HepG2 (cell line): ENCODE data around the gene NUP155. TPM values are rescaled to one million over a fixed set of nuclear protein-coding genes. Genes with fewer than 3 reads are reported as not detected.
A peak's percentile ranks its signal among the peaks of the same experiment; 100 is the strongest.

ENCODE experiments used
- ELF3 ChIP-seq: IDR thresholded peaks from 2 replicates; pipeline ENCODE4 v1.6.1; 2016; ENCODE audit warnings: missing genetic modification reagents, missing compliant biosample characterization
- GABPA ChIP-seq, 2 experiments: IDR thresholded peaks; 2 replicates each; pipeline ENCODE4 v1.6.1; 2011 to 2016; ENCODE audit warnings: low read depth in 2 of 2, low read length in 1 of 2, missing biosample characterization in 1 of 2, missing genetic modification characterization in 1 of 2
- HCFC1 ChIP-seq: fragments of 150-350 bp; IDR thresholded peaks from 2 replicates; pipeline ENCODE4 v1.6.1; 2014; ENCODE audit warnings: low read depth, low read length
- KDM6A ChIP-seq: IDR thresholded peaks from 2 replicates; pipeline ENCODE4 v1.6.1; 2016; ENCODE audit warnings: low read depth
- MIER2 ChIP-seq: IDR thresholded peaks from 2 replicates; pipeline ENCODE4 v1.6.1; 2016; ENCODE audit warnings: missing biosample characterization, missing genetic modification reagents
- ZNF317 ChIP-seq: sonication (generic); formaldehyde crosslinking; IDR thresholded peaks from 2 replicates; pipeline ENCODE4 v1.5.0; 2020; ENCODE audit warnings: mild to moderate bottlenecking, missing genetic modification reagents
- ZNF709 ChIP-seq: sonication (generic); formaldehyde crosslinking; IDR thresholded peaks from 2 replicates; pipeline ENCODE4 v1.5.0; 2020; ENCODE audit warnings: mild to moderate bottlenecking, missing genetic modification reagents
- polyA plus RNA-seq, 8 experiments: library from polyadenylated mRNA; depleted of rRNA in 3 of 8; stranded (reverse) in 7 of 8; unstranded in 1 of 8; fragments of >200 nt; fragmentation: Illumina TruSeq in 4 of 8; extraction: Trizol in 4 of 8; gene quantifications; 2 replicates each; pipeline versions ENCODE4 v1.2.1 to v1.2.3, GENCODE V29; 2011 to 2016; ENCODE audit warnings: low read depth in 4 of 8, missing spikeins in 1 of 8, mixed read lengths in 1 of 8; ENCODE audit not compliant: insufficient read depth in 1 of 8
- total RNA-seq, 5 experiments: library from RNA; depleted of rRNA; stranded (reverse); fragments of >200 nt; fragmentation: Illumina TruSeq; extraction: Trizol; gene quantifications; 2 replicates each; pipeline ENCODE4 v1.2.3, GENCODE V29; 2016; ENCODE audit warnings: low read depth in 1 of 5
- TF ChIP-seq, protein P1 (sequence below): IDR thresholded peaks from 2 replicates; pipeline ENCODE4 v1.6.1; 2016; ENCODE audit warnings: low read depth, missing genetic modification reagents, missing compliant biosample characterization
- TF ChIP-seq, protein P2 (sequence below): sonication (generic); formaldehyde crosslinking; IDR thresholded peaks from 2 replicates; pipeline ENCODE4 v1.4.0; 2020; ENCODE audit warnings: missing genetic modification reagents
- TF ChIP-seq, protein P3 (sequence below): sonication (generic); formaldehyde crosslinking; IDR thresholded peaks from 2 replicates; pipeline ENCODE4 v1.4.0; 2020; ENCODE audit warnings: mild to moderate bottlenecking, missing genetic modification reagents
- TF ChIP-seq, protein P4 (sequence below): sonication (generic); formaldehyde crosslinking; IDR thresholded peaks from 2 replicates; pipeline ENCODE4 v1.4.0; 2020; ENCODE audit warnings: missing genetic modification reagents, mild to moderate bottlenecking, borderline replicate concordance
- TF ChIP-seq, protein P5 (sequence below): IDR thresholded peaks from 2 replicates; pipeline ENCODE4 v1.6.1; 2016; ENCODE audit warnings: missing compliant biosample characterization, missing genetic modification reagents, borderline replicate concordance
- TF ChIP-seq, protein P6 (sequence below): sonication (generic); formaldehyde crosslinking; IDR thresholded peaks from 2 replicates; pipeline ENCODE4 v1.8.0; 2022; ENCODE audit warnings: mild to moderate bottlenecking, missing genetic modification reagents, moderate library complexity

The NUP155 gene
- total and polyA plus RNA-seq, 2 of the 13 experiments (the other 11 are each of a cell fraction or from before 2014, with no cell fraction given): 13.0 to 57.4 TPM

DNA sequence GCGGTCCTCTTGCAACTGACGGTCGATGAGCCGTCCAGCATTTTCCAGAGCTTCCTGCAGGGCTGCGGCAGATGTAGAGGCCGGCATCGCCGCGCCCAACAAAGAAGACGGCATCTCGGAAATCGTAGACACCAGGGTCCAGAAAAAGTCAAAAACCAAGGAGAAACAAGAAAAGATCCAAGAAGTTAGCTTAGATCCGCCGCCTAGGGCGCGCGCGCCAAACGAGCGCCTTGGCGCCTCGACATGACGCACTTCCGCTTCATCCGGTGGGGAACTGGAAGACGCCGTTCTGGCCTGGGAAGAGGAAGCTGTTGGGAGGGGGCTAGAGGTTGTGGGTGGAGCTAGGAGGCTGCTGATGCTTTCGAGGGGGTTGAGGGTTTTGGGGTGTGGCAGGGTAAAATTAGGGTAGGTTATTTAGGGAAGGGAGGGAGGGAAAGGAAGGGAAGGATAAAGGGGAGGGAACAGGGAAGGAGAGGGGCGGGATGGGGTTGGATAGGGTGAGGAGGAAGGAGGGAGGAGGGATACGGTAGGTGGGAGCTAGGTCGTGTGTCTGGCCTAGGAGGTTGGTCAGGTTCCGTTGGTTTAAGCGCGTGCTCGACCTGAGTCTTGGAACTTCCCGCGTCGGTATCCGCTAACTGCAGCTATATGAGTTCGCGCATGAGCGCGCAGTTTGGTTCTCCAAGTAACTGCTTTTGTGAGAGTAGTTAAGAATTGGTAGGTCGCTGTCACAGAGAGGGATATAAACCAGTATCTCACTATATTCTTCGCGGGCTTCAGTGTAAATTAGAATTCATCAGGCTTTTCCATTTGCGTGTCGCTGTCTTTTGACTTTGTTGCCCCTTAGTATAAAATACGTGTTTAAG, at the start of gene NUP155 (continued):
- TF ChIP-seq, protein P1, sequence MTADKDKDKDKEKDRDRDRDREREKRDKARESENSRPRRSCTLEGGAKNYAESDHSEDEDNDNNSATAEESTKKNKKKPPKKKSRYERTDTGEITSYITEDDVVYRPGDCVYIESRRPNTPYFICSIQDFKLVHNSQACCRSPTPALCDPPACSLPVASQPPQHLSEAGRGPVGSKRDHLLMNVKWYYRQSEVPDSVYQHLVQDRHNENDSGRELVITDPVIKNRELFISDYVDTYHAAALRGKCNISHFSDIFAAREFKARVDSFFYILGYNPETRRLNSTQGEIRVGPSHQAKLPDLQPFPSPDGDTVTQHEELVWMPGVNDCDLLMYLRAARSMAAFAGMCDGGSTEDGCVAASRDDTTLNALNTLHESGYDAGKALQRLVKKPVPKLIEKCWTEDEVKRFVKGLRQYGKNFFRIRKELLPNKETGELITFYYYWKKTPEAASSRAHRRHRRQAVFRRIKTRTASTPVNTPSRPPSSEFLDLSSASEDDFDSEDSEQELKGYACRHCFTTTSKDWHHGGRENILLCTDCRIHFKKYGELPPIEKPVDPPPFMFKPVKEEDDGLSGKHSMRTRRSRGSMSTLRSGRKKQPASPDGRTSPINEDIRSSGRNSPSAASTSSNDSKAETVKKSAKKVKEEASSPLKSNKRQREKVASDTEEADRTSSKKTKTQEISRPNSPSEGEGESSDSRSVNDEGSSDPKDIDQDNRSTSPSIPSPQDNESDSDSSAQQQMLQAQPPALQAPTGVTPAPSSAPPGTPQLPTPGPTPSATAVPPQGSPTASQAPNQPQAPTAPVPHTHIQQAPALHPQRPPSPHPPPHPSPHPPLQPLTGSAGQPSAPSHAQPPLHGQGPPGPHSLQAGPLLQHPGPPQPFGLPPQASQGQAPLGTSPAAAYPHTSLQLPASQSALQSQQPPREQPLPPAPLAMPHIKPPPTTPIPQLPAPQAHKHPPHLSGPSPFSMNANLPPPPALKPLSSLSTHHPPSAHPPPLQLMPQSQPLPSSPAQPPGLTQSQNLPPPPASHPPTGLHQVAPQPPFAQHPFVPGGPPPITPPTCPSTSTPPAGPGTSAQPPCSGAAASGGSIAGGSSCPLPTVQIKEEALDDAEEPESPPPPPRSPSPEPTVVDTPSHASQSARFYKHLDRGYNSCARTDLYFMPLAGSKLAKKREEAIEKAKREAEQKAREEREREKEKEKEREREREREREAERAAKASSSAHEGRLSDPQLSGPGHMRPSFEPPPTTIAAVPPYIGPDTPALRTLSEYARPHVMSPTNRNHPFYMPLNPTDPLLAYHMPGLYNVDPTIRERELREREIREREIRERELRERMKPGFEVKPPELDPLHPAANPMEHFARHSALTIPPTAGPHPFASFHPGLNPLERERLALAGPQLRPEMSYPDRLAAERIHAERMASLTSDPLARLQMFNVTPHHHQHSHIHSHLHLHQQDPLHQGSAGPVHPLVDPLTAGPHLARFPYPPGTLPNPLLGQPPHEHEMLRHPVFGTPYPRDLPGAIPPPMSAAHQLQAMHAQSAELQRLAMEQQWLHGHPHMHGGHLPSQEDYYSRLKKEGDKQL: peak; percentile 6; the same call in 1 of the 2 replicates
- TF ChIP-seq ZNF317: 0 out of 2 replicates have a peak, but pooled peaks have one; percentile 22
- TF ChIP-seq HCFC1: peak; percentile 70
- peak; percentile 89 for TF ChIP-seq GABPA (IDR thresholded peaks at IDR 0.05; ENCODE audit: low read depth, low read length)
- peak; percentile 98 for TF ChIP-seq GABPA (CRISPR knock-in tag; IDR thresholded peaks at IDR 0.05; ENCODE audit: low read depth)
- TF ChIP-seq KDM6A (CRISPR knock-in tag): no peak
- no peak; the same call in 1 of the 2 replicates for TF ChIP-seq ZNF709 (CRISPR knock-in tag)
- TF ChIP-seq ELF3: peak; percentile 78
- TF ChIP-seq, protein P2, sequence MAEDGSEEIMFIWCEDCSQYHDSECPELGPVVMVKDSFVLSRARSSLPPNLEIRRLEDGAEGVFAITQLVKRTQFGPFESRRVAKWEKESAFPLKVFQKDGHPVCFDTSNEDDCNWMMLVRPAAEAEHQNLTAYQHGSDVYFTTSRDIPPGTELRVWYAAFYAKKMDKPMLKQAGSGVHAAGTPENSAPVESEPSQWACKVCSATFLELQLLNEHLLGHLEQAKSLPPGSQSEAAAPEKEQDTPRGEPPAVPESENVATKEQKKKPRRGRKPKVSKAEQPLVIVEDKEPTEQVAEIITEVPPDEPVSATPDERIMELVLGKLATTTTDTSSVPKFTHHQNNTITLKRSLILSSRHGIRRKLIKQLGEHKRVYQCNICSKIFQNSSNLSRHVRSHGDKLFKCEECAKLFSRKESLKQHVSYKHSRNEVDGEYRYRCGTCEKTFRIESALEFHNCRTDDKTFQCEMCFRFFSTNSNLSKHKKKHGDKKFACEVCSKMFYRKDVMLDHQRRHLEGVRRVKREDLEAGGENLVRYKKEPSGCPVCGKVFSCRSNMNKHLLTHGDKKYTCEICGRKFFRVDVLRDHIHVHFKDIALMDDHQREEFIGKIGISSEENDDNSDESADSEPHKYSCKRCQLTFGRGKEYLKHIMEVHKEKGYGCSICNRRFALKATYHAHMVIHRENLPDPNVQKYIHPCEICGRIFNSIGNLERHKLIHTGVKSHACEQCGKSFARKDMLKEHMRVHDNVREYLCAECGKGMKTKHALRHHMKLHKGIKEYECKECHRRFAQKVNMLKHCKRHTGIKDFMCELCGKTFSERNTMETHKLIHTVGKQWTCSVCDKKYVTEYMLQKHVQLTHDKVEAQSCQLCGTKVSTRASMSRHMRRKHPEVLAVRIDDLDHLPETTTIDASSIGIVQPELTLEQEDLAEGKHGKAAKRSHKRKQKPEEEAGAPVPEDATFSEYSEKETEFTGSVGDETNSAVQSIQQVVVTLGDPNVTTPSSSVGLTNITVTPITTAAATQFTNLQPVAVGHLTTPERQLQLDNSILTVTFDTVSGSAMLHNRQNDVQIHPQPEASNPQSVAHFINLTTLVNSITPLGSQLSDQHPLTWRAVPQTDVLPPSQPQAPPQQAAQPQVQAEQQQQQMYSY: no peak
- TF ChIP-seq, protein P3, sequence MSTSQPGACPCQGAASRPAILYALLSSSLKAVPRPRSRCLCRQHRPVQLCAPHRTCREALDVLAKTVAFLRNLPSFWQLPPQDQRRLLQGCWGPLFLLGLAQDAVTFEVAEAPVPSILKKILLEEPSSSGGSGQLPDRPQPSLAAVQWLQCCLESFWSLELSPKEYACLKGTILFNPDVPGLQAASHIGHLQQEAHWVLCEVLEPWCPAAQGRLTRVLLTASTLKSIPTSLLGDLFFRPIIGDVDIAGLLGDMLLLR (CRISPR knock-in tag): no peak
- 0 out of 2 replicates have a peak, but pooled peaks have one; percentile 15 for TF ChIP-seq MIER2 (CRISPR knock-in tag)
- TF ChIP-seq, protein P4, sequence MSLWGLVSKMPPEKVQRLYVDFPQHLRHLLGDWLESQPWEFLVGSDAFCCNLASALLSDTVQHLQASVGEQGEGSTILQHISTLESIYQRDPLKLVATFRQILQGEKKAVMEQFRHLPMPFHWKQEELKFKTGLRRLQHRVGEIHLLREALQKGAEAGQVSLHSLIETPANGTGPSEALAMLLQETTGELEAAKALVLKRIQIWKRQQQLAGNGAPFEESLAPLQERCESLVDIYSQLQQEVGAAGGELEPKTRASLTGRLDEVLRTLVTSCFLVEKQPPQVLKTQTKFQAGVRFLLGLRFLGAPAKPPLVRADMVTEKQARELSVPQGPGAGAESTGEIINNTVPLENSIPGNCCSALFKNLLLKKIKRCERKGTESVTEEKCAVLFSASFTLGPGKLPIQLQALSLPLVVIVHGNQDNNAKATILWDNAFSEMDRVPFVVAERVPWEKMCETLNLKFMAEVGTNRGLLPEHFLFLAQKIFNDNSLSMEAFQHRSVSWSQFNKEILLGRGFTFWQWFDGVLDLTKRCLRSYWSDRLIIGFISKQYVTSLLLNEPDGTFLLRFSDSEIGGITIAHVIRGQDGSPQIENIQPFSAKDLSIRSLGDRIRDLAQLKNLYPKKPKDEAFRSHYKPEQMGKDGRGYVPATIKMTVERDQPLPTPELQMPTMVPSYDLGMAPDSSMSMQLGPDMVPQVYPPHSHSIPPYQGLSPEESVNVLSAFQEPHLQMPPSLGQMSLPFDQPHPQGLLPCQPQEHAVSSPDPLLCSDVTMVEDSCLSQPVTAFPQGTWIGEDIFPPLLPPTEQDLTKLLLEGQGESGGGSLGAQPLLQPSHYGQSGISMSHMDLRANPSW: peak; percentile 59; the same call in 1 of the 2 replicates
- TF ChIP-seq, protein P5, sequence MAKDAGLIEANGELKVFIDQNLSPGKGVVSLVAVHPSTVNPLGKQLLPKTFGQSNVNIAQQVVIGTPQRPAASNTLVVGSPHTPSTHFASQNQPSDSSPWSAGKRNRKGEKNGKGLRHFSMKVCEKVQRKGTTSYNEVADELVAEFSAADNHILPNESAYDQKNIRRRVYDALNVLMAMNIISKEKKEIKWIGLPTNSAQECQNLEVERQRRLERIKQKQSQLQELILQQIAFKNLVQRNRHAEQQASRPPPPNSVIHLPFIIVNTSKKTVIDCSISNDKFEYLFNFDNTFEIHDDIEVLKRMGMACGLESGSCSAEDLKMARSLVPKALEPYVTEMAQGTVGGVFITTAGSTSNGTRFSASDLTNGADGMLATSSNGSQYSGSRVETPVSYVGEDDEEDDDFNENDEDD (CRISPR knock-in tag): peak; percentile 95
- TF ChIP-seq, protein P6, sequence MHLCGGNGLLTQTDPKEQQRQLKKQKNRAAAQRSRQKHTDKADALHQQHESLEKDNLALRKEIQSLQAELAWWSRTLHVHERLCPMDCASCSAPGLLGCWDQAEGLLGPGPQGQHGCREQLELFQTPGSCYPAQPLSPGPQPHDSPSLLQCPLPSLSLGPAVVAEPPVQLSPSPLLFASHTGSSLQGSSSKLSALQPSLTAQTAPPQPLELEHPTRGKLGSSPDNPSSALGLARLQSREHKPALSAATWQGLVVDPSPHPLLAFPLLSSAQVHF (CRISPR knock-in tag): no peak
